ENCODE results near the gene C20orf141.

- TF ChIP-seq CTCF (IDR thresholded peaks at IDR 0.05), result no peak
- no peak for TF ChIP-seq POLR2AphosphoS5 (IDR thresholded peaks at IDR 0.05)
- TF ChIP-seq POLR2A (IDR thresholded peaks at IDR 0.05), result no peak
Observed at GRCh38 chr20:2864626-2865025, 49.8 kb downstream of the C20orf141 start.
